Tibial nerve (tissue), 4 donors: ENCODE data around the gene CMSS1.

Source experiments
- CTCF ChIP-seq, 5 experiments: fragments of 200-600 bp in 3 of 5; fragments of 450-650 bp in 2 of 5; sonication (generic) in 3 of 5; IDR thresholded peaks; one replicate each; pipeline ENCODE4 v1.5.1; 2016 to 2019; ENCODE audit warnings: antibody characterized with exemption in 5 of 5, mild to moderate bottlenecking in 3 of 5, moderate library complexity in 2 of 5
- EP300 ChIP-seq, 2 donors: sonication (generic); formaldehyde crosslinking; IDR thresholded peaks; one replicate each; pipeline ENCODE4 v1.6.1; 2017; ENCODE audit warnings: antibody characterized with exemption in 2 of 2, mild to moderate bottlenecking in 1 of 2
- POLR2A ChIP-seq, 2 donors: fragments of 450-650 bp; IDR thresholded peaks; one replicate each; pipeline ENCODE4 v1.6.1; 2017; ENCODE audit warnings: antibody characterized with exemption in 2 of 2, mild to moderate bottlenecking in 2 of 2, moderate library complexity in 2 of 2

- no peak for TF ChIP-seq CTCF (IDR thresholded peaks at IDR 0.05)
- no peak for TF ChIP-seq POLR2A (IDR thresholded peaks at IDR 0.05)
- TF ChIP-seq EP300 (IDR thresholded peaks at IDR 0.05): no peak
These were observed 179.6 kb downstream of the CMSS1 start for GRCh38 chr3:99997293-99997692.
